A549 treated with GW870086 at 1 μM for 4 hours (cell line): Measurements from ENCODE around the gene XRCC4. TPM values are rescaled to one million over a fixed set of nuclear protein-coding genes. Genes with fewer than 3 reads are reported as not detected.

ENCODE experiments used
- total RNA-seq: library from RNA; stranded (reverse); fragments of 200-300 nt; extraction: Qiagen RNA extraction; gene quantifications from 5 replicates; pipeline ENCODE4 v1.2.3, GENCODE V29; 2022; ENCODE audit warnings: low read depth

XRCC4 gene
- total RNA-seq: 7.4 to 10.7 TPM (median 10.6 TPM) in 5 replicates

DNA sequence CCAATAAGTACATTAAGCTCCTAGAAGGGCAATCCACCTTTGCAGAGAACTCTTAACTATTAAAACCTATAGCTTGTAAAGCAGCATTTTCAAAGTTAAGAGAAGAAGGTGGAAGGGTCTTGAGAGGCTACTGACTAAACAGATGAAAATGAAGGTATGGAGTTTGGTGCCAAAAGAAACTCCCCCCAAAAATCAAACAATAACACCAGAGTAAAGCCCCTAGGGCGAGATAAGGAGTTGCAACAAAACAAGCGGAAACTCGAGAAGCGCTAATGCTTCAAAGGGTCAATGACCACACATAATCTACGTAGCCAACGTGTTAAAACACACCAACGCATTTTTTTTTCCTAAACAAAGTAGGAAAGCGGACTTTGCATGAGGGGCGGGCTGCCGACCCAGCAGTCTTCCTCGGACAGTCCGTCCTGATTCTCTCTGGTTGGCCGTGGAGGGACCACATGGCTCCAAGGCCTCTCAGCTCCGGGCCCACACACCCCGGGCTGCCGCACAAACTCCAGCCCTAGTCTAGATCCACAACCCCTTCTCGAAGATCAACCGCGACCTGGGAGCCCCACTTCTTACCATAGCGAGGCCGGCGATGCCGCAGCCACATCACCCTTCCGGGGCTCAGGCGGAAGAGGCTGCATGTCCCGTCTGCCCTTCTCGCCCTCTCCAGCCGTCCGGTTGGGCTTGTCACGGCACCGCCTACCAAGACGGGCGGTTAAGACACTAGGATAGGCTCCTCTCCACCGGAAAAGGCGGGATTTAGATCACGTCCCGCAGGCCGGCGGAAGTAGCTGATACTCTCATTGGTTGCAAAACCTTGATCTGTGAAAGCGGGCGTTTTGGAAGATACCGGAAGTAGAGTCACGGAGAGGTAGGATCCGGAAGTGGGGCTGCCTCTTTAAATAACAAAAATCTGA is at the start of gene XRCC4, which contains the start of gene TMEM167A:
TSS of gene XRCC4 (plus strand) at position 806 of the 920 bp plus-strand sequence. CDS start 27,373 bp downstream, outside the sequence.
TSS of gene TMEM167A (minus strand) at position 653 of the 920 bp plus-strand sequence. CDS start at position 582, 71 bp downstream.

Other genes starting within 250 kb of the XRCC4 start
- 48.3 to 90.2 TPM (median 78.1 TPM) in 5 replicates for gene TMEM167A, start 153 bp upstream of the XRCC4 start, total RNA-seq